K562 (cell line): Measurements from ENCODE around the gene ALDH16A1. TPM values are rescaled to one million over a fixed set of nuclear protein-coding genes. Genes with fewer than 3 reads are reported as not detected.

ENCODE experiments used
- AFF4 ChIP-seq: sonication (generic); formaldehyde crosslinking; IDR thresholded peaks from 2 replicates; pipeline ENCODE4 v1.8.0; 2023; ENCODE audit warnings: mild to moderate bottlenecking, missing genetic modification reagents
- CBFA2T3 ChIP-seq: fragments of 450-650 bp; IDR thresholded peaks from 2 replicates; pipeline ENCODE4 v1.6.1; 2017
- CC2D1A ChIP-seq: fragments of 450-650 bp; IDR thresholded peaks from 2 replicates; pipeline ENCODE4 v1.6.1; 2017; ENCODE audit warnings: mild to moderate bottlenecking
- CHD2 ChIP-seq: IDR thresholded peaks from 2 replicates; pipeline ENCODE4 v1.6.1; 2011; ENCODE audit warnings: low read depth, low read length
- EWSR1 ChIP-seq: fragments of 450-650 bp; IDR thresholded peaks from 2 replicates; pipeline ENCODE4 v1.6.1; 2018; ENCODE audit warnings: borderline replicate concordance, mild to moderate bottlenecking, low read depth, moderate library complexity; ENCODE audit not compliant: partially characterized antibody
- GATAD2B ChIP-seq: fragments of 450-650 bp; IDR thresholded peaks from 2 replicates; pipeline ENCODE4 v1.6.1; 2017; ENCODE audit warnings: mild to moderate bottlenecking, borderline replicate concordance
- HMG20B ChIP-seq: fragments of 250-450 bp; sonication (Bioruptor Pico); IDR thresholded peaks from 2 replicates; pipeline ENCODE4 v1.5.0; 2021; ENCODE audit warnings: mild to moderate bottlenecking
- RBM39 ChIP-seq: fragments of 200-400 bp; formaldehyde crosslinking; optimal IDR thresholded peaks from 2 replicates; pipeline ENCODE3; 2018; ENCODE audit warnings: low read depth, low read length
- STAG1 ChIP-seq: sonication (generic); formaldehyde crosslinking; IDR thresholded peaks from 2 replicates; pipeline ENCODE4 v1.5.0; 2020; ENCODE audit warnings: missing genetic modification reagents, borderline replicate concordance
- ZBTB40 ChIP-seq, 2 experiments: fragments of 450-650 bp in 1 of 2; sonication (generic) in 1 of 2; formaldehyde crosslinking in 1 of 2; IDR thresholded peaks; 2 replicates each; pipeline versions ENCODE4 v1.7.1 to v1.9.0; 2016 to 2022; ENCODE audit warnings: inconsistent platforms in 1 of 2, mild to moderate bottlenecking in 1 of 2, missing genetic modification reagents in 1 of 2
- ZKSCAN1 ChIP-seq: fragments of 150-350 bp; IDR thresholded peaks from 2 replicates; pipeline ENCODE4 v1.6.1; 2016; ENCODE audit warnings: low read depth, low read length
- ZNF134 ChIP-seq: fragments of 250-450 bp; sonication (Bioruptor Pico); conservative IDR thresholded peaks from 2 replicates; pipeline ENCODE4 v1.4.0; 2020
- ZNF280B ChIP-seq: fragments of 250-450 bp; sonication (Bioruptor Pico); IDR thresholded peaks from 2 replicates; pipeline ENCODE4 v1.5.1; 2021; ENCODE audit warnings: mild to moderate bottlenecking
- ZNF717 ChIP-seq: fragments of 250-450 bp; sonication (Bioruptor Pico); IDR thresholded peaks from 2 replicates; pipeline ENCODE4 v1.5.0; 2021
- polyA plus RNA-seq, 8 experiments: library from polyadenylated mRNA; depleted of rRNA in 4 of 8; stranded (reverse) in 5 of 8; unstranded in 3 of 8; fragments of >200 nt; fragmentation: Nextera tagmentation in 2 of 8; fragmentation: Illumina TruSeq in 1 of 8; extraction: Ambion mirVana in 2 of 8; extraction: Trizol in 1 of 8; gene quantifications; 2 replicates each; pipeline versions ENCODE4 v1.2.1 to v1.2.3, GENCODE V29; 2011 to 2014; ENCODE audit warnings: inconsistent platforms in 1 of 8, missing spikeins in 1 of 8
- total RNA-seq, 7 experiments: library from RNA; depleted of rRNA in 6 of 7; stranded (reverse); fragments of >200 nt in 6 of 7; fragmentation: Illumina TruSeq in 2 of 7; extraction: Trizol in 2 of 7; gene quantifications; 2 replicates each; pipeline versions ENCODE4 v1.2.1 to v1.2.3, GENCODE V29; 2011 to 2021; ENCODE audit warnings: low replicate concordance in 1 of 7

The ALDH16A1 gene
- total and polyA plus RNA-seq, 9 of the 15 experiments (the other 6 are each of a cell fraction or from before 2014, with no cell fraction given) = 2.2 to 52.2 (median 7.6) TPM

GRCh38 chr19:49453013-49453756 lies at the start of gene ALDH16A1 (continued):
- no peak for TF ChIP-seq ZBTB40 (IDR thresholded peaks at IDR 0.05)
- no peak for TF ChIP-seq ZBTB40 (CRISPR knock-in tag; IDR thresholded peaks at IDR 0.05)
- TF ChIP-seq RBM39 = no peak
- TF ChIP-seq EWSR1 = no peak
- no peak for TF ChIP-seq STAG1 (CRISPR knock-in tag)
- TF ChIP-seq GATAD2B = no peak
- TF ChIP-seq HMG20B (CRISPR knock-in tag) = no peak
- TF ChIP-seq ZNF280B (CRISPR knock-in tag) = no peak
- TF ChIP-seq ZNF134 (CRISPR knock-in tag) = no peak
- TF ChIP-seq CC2D1A = no peak
- no peak for TF ChIP-seq ZNF717
- TF ChIP-seq ZKSCAN1 = 0 out of 2 replicates have a peak, but pooled peaks have one; percentile 12
- no peak for TF ChIP-seq AFF4 (CRISPR knock-in tag)
- TF ChIP-seq CBFA2T3 = no peak
- peak; percentile 83 for TF ChIP-seq CHD2
